ENCODE results near the gene VIPR2. TPM values are rescaled to one million over a fixed set of nuclear protein-coding genes. Genes with fewer than 3 reads are reported as not detected.

VIPR2 gene
- total RNA-seq, 2 experiments from 2014 or later, result 0.83 to 1.7 TPM

DNA sequence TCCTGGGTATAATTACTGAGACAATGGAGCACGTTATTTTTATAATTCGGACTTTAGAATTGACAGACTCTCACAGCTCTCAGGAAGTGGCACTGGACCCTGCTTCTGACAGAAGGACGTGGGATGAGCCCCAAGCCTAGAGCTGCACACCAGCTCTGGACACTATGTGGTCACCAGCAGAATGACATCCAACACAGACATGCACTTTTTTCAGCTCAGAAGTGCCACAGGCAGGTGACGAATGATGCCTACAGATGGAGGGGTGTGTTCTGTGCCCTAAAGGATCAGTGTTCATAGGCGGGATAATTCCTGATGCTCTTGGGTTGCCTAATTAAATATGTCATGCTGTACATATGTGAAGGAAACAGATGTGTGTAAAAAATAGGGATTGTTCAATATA, 87.9 kb downstream of the VIPR2 start:
- H3K36me3 Mint-ChIP-seq (ENCODE audit: low read depth), result no peaks in the 10 kb centered on the region
- H3K27me3 Mint-ChIP-seq (ENCODE audit: low read depth), result peaks cover 3% of the 10 kb centered on the region
- intact Hi-C loops (cut with micrococcal nuclease), result no loop called here
- no peak for DNase-seq
- no peak overlapping the region for H3K4me3 Mint-ChIP-seq
- no peak overlapping the region for H3K27ac Mint-ChIP-seq
- H3K9me3 Mint-ChIP-seq, result peaks cover 4% of the 10 kb centered on the region
- peaks cover 4% of the 10 kb centered on the region for H3K4me1 Mint-ChIP-seq (ENCODE audit: low read depth)
- CTCF ChIA-PET, result interaction anchor here (1.2 to 1.3 kb wide), 2 partner anchors 10 to 46 kb away, joined by 3 to 4 read pairs; no protein-coding TSS in a partner anchor

DNA sequence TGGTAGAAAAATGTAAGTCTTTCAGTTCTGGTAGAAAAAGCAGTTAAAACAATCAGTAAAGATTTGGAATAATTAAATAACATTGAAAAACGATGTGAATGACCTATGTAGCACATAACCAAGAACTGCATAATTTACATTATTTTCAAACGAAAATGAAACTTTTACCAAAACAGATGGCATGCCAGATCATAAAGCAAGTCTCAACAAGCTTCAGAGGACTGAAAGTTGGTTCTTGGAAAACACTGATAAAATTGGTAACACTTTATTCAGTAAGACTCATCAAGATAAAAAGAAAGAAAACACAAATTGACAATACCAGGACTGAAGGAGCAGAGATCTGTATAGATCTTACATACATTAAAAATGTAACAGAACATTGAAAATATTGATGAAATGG, 92.8 kb downstream of the VIPR2 start:
- H3K4me3 Mint-ChIP-seq, result no peak overlapping the region
- DNase-seq, result no peak
- peaks cover 15% of the 10 kb centered on the region for H3K4me1 Mint-ChIP-seq (ENCODE audit: low read depth)
- H3K27ac Mint-ChIP-seq, result no peak overlapping the region
- H3K36me3 Mint-ChIP-seq (ENCODE audit: low read depth), result no peaks in the 10 kb centered on the region
- intact Hi-C loops (cut with micrococcal nuclease), result loop anchor here (1.0 to 5.0 kb wide), 3 partner anchors 35 to 145 kb away; no protein-coding TSS in a partner anchor
- CTCF ChIA-PET, result no interaction called here
- H3K9me3 Mint-ChIP-seq, result peaks cover 4% of the 10 kb centered on the region
- H3K27me3 Mint-ChIP-seq (ENCODE audit: low read depth), result peaks cover 3% of the 10 kb centered on the region

DNA sequence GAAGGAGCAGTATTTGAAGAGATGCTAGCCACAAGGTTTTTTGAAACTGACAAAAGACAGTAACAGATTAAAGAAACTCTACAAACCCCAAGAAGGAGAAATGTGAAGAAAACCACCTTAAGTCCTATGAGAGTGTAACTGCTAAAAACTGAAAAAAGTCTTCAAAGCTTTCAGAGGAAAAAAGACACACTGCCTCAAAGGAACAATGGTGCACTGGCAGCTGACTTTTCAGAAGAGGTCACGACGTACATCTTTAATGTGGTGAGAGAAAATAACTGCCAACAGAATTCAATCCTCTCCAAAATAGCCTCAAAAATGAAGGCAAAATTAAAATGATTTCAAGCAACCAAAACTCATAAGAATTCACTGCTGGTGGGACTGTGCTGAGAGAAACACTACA, 94.0 kb downstream of the VIPR2 start:
- Mint-ChIP-seq H3K4me1 (ENCODE audit: low read depth) (peaks cover 15% of the 10 kb centered on the region), H3K27ac (no peak overlapping the region), H3K4me3 (no peak overlapping the region), H3K36me3 (ENCODE audit: low read depth) (no peaks in the 10 kb centered on the region), H3K9me3 (peaks cover 4% of the 10 kb centered on the region), H3K27me3 (ENCODE audit: low read depth) (peaks cover 3% of the 10 kb centered on the region)
- no peak for DNase-seq
- intact Hi-C loops (cut with micrococcal nuclease), result loop anchor here (5.0 kb wide), 2 partner anchors 33 to 147 kb away; no protein-coding TSS in a partner anchor
- CTCF ChIA-PET, result no interaction called here

DNA sequence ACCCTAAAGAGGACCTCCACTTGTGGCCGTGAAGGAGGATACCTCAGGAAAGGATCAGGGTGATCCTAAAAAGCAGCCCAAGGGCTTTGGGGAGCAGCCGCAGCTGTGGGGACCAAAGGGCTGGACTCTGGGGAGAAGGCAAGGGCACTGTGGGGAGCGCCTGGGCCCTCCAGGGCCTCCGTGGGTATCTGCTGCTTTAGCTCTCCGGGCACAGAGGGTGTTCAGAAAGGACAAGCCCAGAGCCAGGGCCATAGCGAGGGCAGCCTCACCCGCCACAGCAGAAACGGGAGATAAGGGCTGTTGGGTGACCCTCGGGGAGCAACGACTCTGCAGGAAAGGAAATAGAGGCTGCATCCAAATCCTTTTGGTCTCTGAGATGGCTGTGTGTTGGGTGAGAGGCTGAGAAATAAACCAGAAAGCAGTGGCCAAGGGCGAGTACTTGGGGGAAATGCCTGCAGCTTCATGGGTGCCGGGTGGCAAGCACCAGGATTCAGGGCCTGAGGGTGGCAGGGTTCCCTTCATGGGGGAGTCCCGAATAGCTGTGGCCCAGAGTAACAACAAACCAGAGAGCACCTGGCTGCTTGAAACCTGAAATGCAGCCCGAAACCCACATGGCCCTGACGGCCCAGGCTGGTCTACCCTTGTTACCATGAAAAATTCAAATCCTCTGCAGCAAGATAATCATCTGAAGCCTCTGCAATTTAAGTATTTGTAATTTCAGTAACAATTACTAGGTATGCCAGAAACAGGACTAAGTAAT, 95.2 kb downstream of the VIPR2 start:
- H3K27me3 Mint-ChIP-seq (ENCODE audit: low read depth), result no peaks in the 10 kb centered on the region
- H3K4me3 Mint-ChIP-seq, result no peak overlapping the region
- H3K4me1 Mint-ChIP-seq (ENCODE audit: low read depth), result peaks cover 15% of the 10 kb centered on the region
- no peak for DNase-seq
- H3K9me3 Mint-ChIP-seq, result peaks cover 4% of the 10 kb centered on the region
- H3K36me3 Mint-ChIP-seq (ENCODE audit: low read depth), result no peaks in the 10 kb centered on the region
- no peak overlapping the region for H3K27ac Mint-ChIP-seq
- CTCF ChIA-PET, result no interaction called here
- intact Hi-C loops (cut with micrococcal nuclease), result loop anchor here (5.0 kb wide), 2 partner anchors 32 to 148 kb away; no protein-coding TSS in a partner anchor

DNA sequence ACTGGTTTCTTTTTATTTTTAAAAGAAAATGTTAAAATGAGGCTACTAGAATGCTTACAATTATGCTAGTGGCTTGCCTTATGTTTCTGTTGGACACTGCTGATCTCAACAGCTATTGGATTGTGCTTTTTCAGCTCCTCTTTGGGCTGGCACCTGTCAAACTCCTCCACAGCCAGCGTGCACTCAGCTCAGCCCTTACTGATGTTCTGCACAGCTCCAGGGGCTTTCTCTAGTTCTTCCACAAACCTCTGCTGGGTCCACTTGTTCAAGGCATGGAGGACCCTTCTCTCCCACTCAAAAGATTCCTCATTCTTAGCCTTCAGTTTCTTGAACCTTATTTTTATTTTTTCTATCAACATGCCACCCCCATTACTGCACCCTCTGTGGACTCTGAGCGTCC, 96.0 kb downstream of the VIPR2 start:
- H3K36me3 Mint-ChIP-seq (ENCODE audit: low read depth), result no peaks in the 10 kb centered on the region
- DNase-seq, result no peak
- H3K4me1 Mint-ChIP-seq (ENCODE audit: low read depth), result peaks cover 15% of the 10 kb centered on the region

DNA sequence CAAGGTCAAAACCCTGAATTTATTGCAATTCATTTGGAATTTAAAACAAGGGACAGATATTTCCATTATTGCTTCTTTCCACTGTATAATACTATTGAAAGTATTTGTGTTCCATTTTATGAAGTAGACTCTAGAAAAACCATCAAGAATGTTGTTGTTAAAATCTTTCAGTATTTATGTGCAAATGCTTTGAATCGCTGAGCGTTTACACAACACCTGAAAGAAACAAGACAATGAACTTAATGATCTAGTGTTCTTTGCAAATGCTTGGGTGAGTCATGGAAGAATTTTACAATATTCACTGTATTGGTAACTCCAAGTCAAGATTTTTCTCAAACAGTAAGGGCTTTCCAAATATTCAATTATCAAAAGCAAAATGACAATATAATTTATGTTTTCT, 97.1 kb downstream of the VIPR2 start:
- H3K4me3 Mint-ChIP-seq, result no peak overlapping the region

More for the DNA sequence above, 96.0 kb downstream of the VIPR2 start:
- H3K4me3 Mint-ChIP-seq, result no peak overlapping the region
- H3K27ac Mint-ChIP-seq, result no peak overlapping the region
- intact Hi-C loops (cut with micrococcal nuclease), result no loop called here
- H3K9me3 Mint-ChIP-seq, result peaks cover 5% of the 10 kb centered on the region
- H3K27me3 Mint-ChIP-seq (ENCODE audit: low read depth), result no peaks in the 10 kb centered on the region
- CTCF ChIA-PET, result interaction anchor here (1.5 kb wide), 1 partner anchor 72 kb away, joined by 4 read pairs; no protein-coding TSS in a partner anchor

DNA sequence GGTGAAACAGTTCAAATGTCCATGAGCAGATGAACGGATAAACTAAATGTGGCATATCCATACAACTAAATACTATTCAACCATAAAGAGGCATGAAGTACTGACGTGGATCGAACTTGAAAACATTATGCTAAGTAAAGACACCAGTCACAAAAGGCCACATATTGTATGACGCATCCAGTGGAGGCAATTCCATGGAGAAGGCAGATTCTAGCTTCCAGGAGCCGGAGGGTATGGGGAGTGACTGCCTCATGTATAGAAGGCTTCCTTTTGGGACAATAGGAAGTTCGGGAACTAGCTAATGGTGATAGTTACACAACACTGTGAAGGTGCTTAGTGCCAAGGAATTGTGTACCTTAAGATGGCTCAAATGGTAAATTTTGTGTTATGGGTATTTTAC, 98.4 kb downstream of the VIPR2 start:
- no peak for DNase-seq
- intact Hi-C loops (cut with micrococcal nuclease), result no loop called here
- Mint-ChIP-seq H3K27ac (no peak overlapping the region), H3K27me3 (ENCODE audit: low read depth) (peaks cover 2% of the 10 kb centered on the region), H3K9me3 (peaks cover 1% of the 10 kb centered on the region), H3K4me1 (ENCODE audit: low read depth) (peaks cover 8% of the 10 kb centered on the region), H3K36me3 (ENCODE audit: low read depth) (no peaks in the 10 kb centered on the region), H3K4me3 (no peak overlapping the region)
- CTCF ChIA-PET, result interaction anchor here (1.9 kb wide), 1 partner anchor 11 kb away, joined by 4 read pairs; no protein-coding TSS in a partner anchor

More for the DNA sequence above, 97.1 kb downstream of the VIPR2 start:
- Mint-ChIP-seq H3K27ac (no peak overlapping the region), H3K27me3 (ENCODE audit: low read depth) (peaks cover 2% of the 10 kb centered on the region), H3K9me3 (peaks cover 6% of the 10 kb centered on the region), H3K36me3 (ENCODE audit: low read depth) (no peaks in the 10 kb centered on the region), H3K4me1 (ENCODE audit: low read depth) (peaks cover 15% of the 10 kb centered on the region)
- DNase-seq, result no peak
- intact Hi-C loops (cut with micrococcal nuclease), result no loop called here
- CTCF ChIA-PET, result interaction anchor here (1.5 to 1.9 kb wide), 2 partner anchors 10 to 71 kb away, joined by 4 read pairs; no protein-coding TSS in a partner anchor

DNA sequence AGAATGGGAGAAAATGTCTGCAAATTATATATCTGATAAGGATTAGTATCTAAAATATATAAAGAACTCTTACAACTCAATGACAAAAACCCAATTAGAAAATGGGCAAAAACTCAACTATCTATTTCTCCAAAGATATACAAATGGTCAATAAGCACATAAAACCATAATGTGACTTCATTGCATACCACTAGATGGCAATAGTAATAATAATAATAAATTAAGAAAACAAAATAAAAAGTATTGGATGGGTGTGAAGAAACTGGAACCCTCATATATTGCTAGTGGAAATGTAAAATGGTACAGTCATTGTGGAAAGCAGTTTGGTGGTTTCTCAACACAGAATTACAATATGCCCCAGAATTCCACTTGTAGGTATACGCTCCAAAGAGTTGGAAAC, 98.8 kb downstream of the VIPR2 start:
- Mint-ChIP-seq H3K4me3 (no peak overlapping the region), H3K27ac (no peak overlapping the region), H3K27me3 (ENCODE audit: low read depth) (peaks cover 2% of the 10 kb centered on the region), H3K9me3 (peaks cover 1% of the 10 kb centered on the region), H3K36me3 (ENCODE audit: low read depth) (no peaks in the 10 kb centered on the region), H3K4me1 (ENCODE audit: low read depth) (peaks cover 4% of the 10 kb centered on the region)
- intact Hi-C loops (cut with micrococcal nuclease), result no loop called here
- DNase-seq, result no peak
- CTCF ChIA-PET, result interaction anchor here (1.9 kb wide), 1 partner anchor 12 kb away, joined by 4 read pairs; no protein-coding TSS in a partner anchor

DNA sequence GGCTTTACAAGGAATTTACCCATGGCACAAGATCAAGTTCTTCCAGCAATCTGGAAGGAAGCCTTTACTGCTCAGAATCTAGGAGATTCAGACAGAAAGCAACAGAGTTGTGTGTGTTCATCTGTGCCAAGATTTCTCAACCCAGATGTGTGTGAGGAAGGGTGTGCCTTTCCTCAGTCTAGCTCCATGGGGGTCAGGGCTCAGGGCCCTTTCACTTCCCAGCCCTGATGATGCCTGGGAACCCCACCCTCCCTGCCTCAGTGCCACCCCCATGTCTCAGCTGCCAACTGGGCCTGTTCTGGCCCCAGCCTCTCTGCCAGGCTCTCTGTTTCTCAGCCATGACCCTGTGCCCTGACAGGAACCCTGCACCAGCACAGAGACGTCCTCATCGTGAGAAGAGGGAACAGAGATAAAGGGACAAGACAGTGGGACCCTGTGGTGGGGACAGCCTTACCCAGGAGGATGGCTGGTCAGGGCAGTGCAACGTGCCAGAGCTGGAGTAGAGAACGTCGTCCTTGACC, 102.0 kb downstream of the VIPR2 start:
- CTCF ChIA-PET, result interaction anchor here (0.6 kb wide), 1 partner anchor 65 kb away, joined by 8 read pairs; no protein-coding TSS in a partner anchor
- Mint-ChIP-seq H3K36me3 (ENCODE audit: low read depth) (no peaks in the 10 kb centered on the region), H3K4me3 (no peak overlapping the region), H3K4me1 (ENCODE audit: low read depth) (peaks cover 6% of the 10 kb centered on the region), H3K27me3 (ENCODE audit: low read depth) (peaks cover 2% of the 10 kb centered on the region), H3K27ac (no peak overlapping the region), H3K9me3 (peaks cover 1% of the 10 kb centered on the region)
- intact Hi-C loops (cut with micrococcal nuclease), result no loop called here
- no peak for DNase-seq

DNA sequence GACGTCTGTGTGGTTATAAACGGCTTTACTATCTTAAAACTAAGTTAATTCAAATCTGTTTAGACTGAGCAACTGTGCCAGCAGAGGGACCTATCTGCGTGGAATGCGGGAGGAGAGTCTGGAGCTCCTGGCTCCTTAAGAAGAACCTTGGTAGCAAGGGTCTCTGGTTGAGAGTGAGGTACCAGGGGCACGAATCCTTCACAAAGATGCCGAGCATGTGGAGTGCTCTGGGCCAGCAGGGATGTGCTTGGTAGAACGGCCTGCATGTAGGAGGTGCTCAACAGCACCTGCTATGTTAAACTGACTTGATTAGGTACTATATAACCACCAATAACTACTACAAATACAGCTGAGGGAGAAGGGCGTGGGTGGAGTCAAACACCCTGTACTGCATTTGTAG, 102.6 kb downstream of the VIPR2 start:
- H3K4me1 Mint-ChIP-seq (ENCODE audit: low read depth), result peaks cover 6% of the 10 kb centered on the region
- H3K27ac Mint-ChIP-seq, result no peak overlapping the region
- intact Hi-C loops (cut with micrococcal nuclease), result no loop called here
- H3K9me3 Mint-ChIP-seq, result peaks cover 1% of the 10 kb centered on the region
- CTCF ChIA-PET, result interaction anchor here (0.6 kb wide), 1 partner anchor 65 kb away, joined by 8 read pairs; no protein-coding TSS in a partner anchor
- peaks cover 2% of the 10 kb centered on the region for H3K27me3 Mint-ChIP-seq (ENCODE audit: low read depth)
- DNase-seq, result no peak
- no peak overlapping the region for H3K4me3 Mint-ChIP-seq
- no peaks in the 10 kb centered on the region for H3K36me3 Mint-ChIP-seq (ENCODE audit: low read depth)

DNA sequence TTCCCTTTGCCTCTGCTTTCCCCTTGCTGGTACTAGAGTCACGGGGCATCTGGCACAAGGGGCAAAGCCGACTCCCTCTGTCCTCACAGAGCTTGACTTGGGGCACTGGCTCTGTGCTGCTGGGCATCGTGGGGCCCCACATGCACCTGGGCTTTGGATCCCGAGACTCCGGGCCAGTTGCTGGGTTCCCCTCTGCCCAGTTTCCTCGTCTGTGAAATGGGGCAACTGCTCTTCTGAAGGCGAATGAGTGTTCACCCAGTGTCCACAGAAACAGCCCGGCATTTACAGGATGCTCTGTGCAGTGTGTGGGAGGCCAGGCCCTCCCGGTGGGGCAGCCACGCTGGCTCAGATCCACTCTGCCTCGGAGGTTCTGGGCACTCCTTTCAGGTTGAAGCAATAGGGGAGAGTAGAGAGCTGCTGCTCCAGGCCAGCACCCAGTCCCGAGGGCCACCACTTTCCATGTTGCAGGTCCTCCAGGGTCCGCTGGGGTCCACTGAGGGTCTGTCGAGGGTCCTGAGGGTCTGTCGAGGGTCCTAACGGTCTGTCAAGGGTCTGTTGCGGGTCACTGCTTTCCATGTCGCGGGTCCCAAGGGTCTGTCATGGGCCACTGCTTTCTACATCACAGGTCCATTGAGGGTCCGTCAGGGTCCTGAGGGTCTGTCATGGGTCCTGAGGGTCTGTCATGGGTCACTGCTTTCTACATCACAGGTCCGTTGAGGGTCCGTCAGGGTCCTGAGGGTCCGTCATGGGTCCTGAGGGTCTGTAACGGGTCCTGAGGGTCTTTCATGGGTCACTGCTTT, 103.6 kb downstream of the VIPR2 start:
- no peak overlapping the region for H3K27ac Mint-ChIP-seq
- peaks cover 1% of the 10 kb centered on the region for H3K9me3 Mint-ChIP-seq
- intact Hi-C loops (cut with micrococcal nuclease), result no loop called here
- no peak for DNase-seq
- CTCF ChIA-PET, result interaction anchor here (0.5 kb wide), 1 partner anchor 21 kb away, joined by 4 read pairs; no protein-coding TSS in a partner anchor
- H3K36me3 Mint-ChIP-seq (ENCODE audit: low read depth), result no peaks in the 10 kb centered on the region
- H3K4me3 Mint-ChIP-seq, result no peak overlapping the region
- peaks cover 6% of the 10 kb centered on the region for H3K4me1 Mint-ChIP-seq (ENCODE audit: low read depth)
- peaks cover 2% of the 10 kb centered on the region for H3K27me3 Mint-ChIP-seq (ENCODE audit: low read depth)

DNA sequence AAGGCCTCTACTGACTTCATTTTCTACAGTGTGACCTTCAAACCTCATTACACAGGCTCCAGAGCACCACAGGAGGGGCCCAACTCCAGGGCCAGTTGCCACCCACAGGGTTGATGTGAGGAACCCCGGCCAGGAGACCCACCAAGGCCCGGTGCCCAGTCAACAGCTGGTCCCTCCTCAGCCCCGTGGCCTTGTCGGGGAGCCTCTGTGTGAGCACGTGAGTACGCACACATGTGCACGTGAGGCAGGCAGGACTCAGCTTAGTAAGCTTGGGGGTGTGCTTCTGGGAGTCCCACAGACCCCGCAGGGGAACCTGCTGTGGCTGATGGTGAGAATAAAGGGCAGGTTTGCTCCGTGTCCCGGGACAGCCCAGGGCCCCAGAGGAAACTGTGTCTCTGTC, 104.5 kb downstream of the VIPR2 start:
- CTCF ChIA-PET, result no interaction called here
- H3K36me3 Mint-ChIP-seq (ENCODE audit: low read depth), result no peaks in the 10 kb centered on the region
- H3K9me3 Mint-ChIP-seq, result peaks cover 1% of the 10 kb centered on the region
- no peak overlapping the region for H3K4me3 Mint-ChIP-seq
- peaks cover 6% of the 10 kb centered on the region for H3K4me1 Mint-ChIP-seq (ENCODE audit: low read depth)
- H3K27ac Mint-ChIP-seq, result no peak overlapping the region
- peaks cover 4% of the 10 kb centered on the region for H3K27me3 Mint-ChIP-seq (ENCODE audit: low read depth)
- intact Hi-C loops (cut with micrococcal nuclease), result no loop called here
- DNase-seq, result no peak
